GM21526 (cell line): ENCODE measurements around the gene FGF12.
"Not testable (repeated sequence)": the region's sequence is repeated elsewhere in the genome, so short reads cannot be mapped to it uniquely, and the experiment has no call there.

Source experiments
- ATAC-seq: cut with Tn5 transposase; IDR thresholded peaks from one replicate; pipeline ENCODE4 v1.9.1; 2021; ENCODE audit warnings: moderate library complexity; ENCODE audit not compliant: unreplicated experiment, low FRiP score

Gene FGF12

GRCh38 chr3:192607798-192608197, 119.5 kb downstream of the FGF12 start:
- ATAC-seq: no peak

DNA sequence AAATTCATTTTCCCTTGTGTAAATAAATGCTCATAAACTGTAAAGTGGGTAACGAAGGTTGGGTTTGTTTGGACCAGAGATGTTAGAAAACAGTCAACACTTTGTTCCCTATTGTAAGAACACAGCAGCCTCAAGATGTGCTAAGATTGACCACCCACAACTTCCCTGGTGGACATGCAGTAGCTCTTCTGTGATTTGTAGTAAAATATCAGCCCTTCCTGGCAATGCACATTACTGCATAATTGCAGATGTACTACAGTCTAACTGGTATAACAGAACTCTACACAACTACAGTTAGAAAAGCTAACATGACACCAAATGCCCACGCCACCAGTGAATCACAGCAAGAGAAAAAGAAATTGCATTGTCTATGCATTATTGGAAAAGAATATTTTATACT, 129.4 kb downstream of the FGF12 start:
- ATAC-seq: no peak

DNA sequence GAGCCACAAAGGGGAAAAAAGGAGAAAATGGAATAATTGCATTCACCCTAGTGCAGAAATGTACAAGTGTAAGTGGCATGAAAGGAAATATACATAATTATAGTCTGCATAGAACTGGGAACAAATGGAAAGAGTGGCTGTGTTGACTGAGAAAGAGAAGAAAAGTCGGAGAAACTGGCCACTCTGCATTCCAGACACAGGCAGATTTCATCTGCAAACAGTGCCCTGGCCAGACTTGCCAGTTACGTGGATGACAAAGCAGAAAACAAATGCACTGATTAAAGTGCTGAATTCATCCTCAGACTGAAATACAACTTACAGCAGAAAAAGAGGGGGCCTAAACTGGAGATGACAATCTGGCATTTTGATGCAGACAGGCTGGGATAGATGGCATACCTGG, 129.8 kb downstream of the FGF12 start:
- ATAC-seq: no peak

- ATAC-seq: no peak
Observed at GRCh38 chr3:192578729-192579128, 148.6 kb downstream of the FGF12 start.

DNA sequence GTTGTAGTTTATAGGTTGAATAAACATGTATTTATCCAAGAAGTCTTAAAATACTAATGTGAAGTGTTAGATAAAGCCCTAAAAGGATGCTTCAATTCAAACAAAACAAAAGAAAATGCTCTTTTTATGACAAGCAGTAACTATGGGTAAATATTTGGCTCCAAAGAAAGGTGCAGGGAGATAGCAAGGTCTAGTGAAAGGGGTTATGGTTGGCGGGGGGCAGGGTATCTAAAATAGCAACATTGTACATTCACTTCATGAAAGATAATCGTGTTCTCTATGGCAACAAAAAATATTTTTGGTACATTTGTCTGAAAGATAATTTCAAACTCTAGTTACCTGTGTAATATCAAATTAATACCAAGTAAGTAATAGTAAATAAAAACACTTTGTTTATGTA, 149.5 kb downstream of the FGF12 start:
- ATAC-seq: no peak

DNA sequence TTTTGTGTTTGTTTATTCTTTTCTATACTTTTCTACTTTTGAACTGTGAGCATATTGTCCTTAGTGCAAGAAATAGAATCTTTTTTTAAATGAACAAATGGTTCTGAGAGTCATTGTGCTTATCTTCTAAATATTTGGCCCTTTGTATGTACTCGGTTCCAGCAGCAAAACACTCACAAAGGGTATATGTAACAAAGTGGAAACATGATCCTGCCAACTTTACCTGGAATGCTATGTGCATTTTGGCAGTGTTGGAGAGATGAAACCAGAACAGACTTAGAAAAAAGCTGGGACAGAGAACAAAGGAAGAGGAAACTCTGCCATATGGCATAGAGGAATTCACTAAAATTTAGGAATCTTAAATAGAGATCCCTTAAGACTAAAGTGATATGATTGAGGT, 150.1 kb downstream of the FGF12 start:
- no peak for ATAC-seq

- not testable (repeated sequence) for ATAC-seq
Observed at GRCh38 chr3:192576704-192577103, 150.6 kb downstream of the FGF12 start.

DNA sequence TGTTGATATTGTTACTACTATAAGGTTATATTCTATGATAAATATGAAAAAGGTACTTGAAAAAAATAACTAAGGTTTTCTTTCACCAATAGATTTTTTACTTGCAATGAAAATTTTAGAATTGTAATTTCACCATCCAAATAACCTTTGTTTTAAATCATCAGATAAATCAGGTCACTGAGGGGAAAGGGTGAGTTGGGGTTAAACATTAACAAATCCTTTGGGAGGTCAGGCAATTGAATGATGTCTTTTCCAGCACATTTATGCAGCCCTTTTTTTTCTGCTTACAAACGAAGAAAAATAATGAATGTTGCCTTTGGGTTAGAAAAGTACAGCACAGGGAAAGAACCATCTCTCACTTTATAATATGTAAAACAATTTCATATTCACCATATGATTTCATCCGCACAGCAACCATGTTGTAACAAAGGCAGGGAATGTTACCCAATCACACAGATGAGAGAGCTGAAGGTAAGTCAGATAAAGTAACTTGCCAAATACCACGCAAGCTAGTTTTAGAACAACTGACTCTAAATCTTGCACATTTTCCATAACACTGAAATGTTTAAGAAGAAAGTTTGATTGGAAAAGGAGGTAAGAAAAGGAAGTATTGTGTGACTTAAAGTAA, 151.3 kb downstream of the FGF12 start:
- no peak for ATAC-seq

DNA sequence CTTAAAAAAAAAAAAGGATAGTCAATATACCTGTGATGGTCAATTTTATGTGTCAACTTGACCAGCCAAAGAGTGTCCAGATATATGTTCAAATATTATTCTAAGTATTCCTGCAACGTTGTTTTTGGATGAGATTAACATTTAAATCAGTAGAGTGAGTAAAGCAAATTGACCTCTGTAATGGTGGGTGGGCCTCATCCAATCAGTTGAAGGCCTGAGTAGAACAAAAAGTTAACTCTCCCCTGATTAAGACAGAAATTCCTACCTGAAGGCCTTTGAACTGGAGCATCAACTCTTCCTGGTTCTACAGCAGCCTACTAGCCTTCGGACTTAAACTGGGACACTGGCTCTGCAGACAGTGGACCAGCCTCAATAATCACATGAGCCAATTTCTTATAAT, 154.1 kb downstream of the FGF12 start:
- ATAC-seq: no peak

- no peak for ATAC-seq
Observed at GRCh38 chr3:192570821-192571791, 156.2 kb downstream of the FGF12 start.

GRCh38 chr3:192570315-192570714, 157.0 kb downstream of the FGF12 start:
- ATAC-seq: no peak

DNA sequence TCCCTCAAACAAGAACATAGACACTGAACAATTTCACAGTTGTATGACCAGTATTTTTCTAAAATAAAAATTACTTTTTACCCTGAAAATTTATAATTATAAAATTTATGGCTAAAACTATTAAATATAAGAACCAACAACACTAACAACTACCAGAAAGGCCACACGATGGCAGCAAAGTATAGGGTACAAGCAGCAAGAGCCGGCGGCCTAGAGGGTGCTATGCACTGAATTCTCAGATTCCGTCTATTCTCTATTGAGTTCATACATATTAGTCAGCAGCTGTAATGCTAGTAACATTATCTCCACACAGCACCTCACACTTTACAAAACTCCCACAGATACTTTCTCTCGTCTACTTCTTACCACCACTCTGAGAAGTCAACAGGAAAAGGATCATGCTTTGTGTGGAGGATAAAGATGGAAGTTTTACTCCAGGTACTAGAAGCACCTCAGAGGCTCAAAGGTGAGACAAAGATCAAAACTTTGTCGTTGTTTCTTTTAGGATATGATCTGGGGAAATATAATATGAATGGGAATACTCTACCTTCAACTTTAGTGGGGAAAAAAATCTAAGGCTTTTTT, 160.5 kb downstream of the FGF12 start:
- peak; percentile 92 for ATAC-seq

- no peak for ATAC-seq
Observed at GRCh38 chr3:192564611-192565010, 162.7 kb downstream of the FGF12 start.

GRCh38 chr3:192563417-192563816, 163.9 kb downstream of the FGF12 start:
- no peak for ATAC-seq

DNA sequence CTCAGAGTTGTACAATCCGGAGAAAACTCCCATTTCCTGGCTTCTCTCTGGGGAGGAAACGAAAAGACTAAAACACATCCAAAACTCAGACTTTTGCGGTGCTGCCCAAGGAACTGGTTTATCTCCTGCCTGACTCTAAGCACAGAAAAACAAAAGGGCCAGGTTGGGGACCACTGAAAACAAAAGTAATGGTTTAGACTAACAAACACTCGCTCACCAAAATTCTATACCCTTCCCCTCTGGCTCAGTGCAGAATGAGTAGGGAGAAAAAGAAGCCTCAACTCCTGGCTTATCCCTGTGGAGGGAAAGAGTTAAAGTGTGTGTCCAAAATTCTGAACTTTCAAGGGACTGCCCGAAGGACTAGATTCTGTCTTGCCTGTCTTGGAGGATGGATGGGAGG, 173.6 kb downstream of the FGF12 start:
- ATAC-seq: no peak

- ATAC-seq: no peak
Observed at GRCh38 chr3:192550356-192550755, 177.0 kb downstream of the FGF12 start.

- no peak for ATAC-seq
Observed at GRCh38 chr3:192545333-192545732, 182.0 kb downstream of the FGF12 start.

- no peak for ATAC-seq
Observed at GRCh38 chr3:192543163-192543562, 184.2 kb downstream of the FGF12 start.

DNA sequence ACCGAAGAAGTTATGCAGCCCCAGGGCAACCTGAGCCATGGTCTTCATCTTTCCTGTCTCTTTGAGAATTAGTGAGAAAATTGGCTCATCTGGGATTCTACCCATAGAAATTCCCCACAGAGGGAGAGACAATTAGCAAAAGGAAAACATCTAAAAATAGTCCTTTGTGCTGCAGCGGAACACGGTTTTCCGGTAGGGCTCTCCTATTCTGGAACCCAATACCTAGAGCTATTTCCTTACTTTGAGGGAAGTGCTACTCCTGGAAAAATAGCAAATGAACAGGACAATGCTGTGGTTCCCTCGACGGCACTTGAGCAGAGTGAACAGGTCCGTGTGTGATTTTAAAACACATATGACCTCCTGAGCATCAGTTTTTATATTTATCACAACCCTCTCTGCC, 210.5 kb downstream of the FGF12 start:
- ATAC-seq: no peak

- ATAC-seq: no peak
Observed at GRCh38 chr3:192515664-192516045, 211.7 kb downstream of the FGF12 start.
